Stimulated activated naive CD8-positive, alpha-beta T cell treated with anti-CD3 and anti-CD28 coated beads, Interleukin-15, Interleukin-2, amounts not matched to agents 100 ng/mL and 50 ng/mL, for 24 hours (primary cell): ENCODE data around the gene FAM83C.
"Not testable (repeated sequence)": the region's sequence is repeated elsewhere in the genome, so short reads cannot be mapped to it uniquely, and the experiment has no call there.

Experiments
- H3K27ac Mint-ChIP-seq: one replicate; pipeline ENCODE4 v1.8.0; 2021; ENCODE audit warnings: mild to moderate bottlenecking, mixed read lengths
- H3K27me3 Mint-ChIP-seq: one replicate; pipeline ENCODE4 v1.8.0; 2021; ENCODE audit warnings: mixed read lengths
- H3K36me3 Mint-ChIP-seq: one replicate; pipeline ENCODE4 v1.8.0; 2021; ENCODE audit warnings: low read depth, mixed read lengths
- H3K4me1 Mint-ChIP-seq: one replicate; pipeline ENCODE4 v1.8.0; 2021; ENCODE audit warnings: low read depth, mixed read lengths
- H3K4me3 Mint-ChIP-seq: one replicate; pipeline ENCODE4 v1.8.0; 2021; ENCODE audit warnings: mild to moderate bottlenecking, mixed read lengths
- H3K9me3 Mint-ChIP-seq: one replicate; pipeline ENCODE4 v1.8.0; 2021; ENCODE audit warnings: mixed read lengths

FAM83C gene

DNA sequence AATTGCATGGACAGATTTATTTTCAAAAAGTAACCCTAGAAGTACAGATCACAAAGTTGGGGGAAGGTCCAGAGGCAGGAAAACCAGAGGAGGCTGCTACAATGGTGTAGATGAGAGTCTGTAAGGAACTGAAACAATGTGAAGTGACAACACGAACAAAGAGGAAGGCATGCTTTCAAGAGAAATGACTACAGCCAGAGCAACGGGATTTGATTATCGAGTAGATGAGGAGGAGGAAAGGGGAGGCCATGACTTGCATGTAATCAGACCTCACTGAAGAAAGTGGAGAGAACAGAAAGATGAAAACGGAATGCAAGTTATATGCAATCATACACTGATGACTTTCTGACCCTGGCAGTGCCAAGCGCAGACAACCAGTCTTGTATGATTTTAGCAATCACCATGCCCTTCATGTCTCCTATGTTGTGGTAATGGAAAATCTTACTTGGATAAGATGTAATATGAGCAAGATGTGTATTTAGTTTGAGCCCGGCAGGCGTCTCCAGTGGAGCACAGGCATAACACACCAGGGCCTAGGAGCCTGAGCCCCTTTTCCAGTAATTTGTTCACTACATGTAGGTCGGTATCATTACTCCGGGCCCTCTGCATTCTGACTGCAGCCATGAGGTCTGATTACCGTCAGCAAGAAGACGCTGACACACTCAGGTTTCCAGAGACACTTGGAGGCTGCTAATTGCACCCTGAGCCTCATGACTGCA lies 34.0 kb upstream of the FAM83C start:
- peaks cover 62% of the 10 kb centered on the region for H3K4me1 Mint-ChIP-seq
- no peaks in the 10 kb centered on the region for H3K9me3 Mint-ChIP-seq
- H3K36me3 Mint-ChIP-seq: peaks cover 11% of the 10 kb centered on the region
- H3K4me3 Mint-ChIP-seq: no peak overlapping the region
- peak overlapping the region; percentile 45 for H3K27ac Mint-ChIP-seq
- no peaks in the 10 kb centered on the region for H3K27me3 Mint-ChIP-seq

DNA sequence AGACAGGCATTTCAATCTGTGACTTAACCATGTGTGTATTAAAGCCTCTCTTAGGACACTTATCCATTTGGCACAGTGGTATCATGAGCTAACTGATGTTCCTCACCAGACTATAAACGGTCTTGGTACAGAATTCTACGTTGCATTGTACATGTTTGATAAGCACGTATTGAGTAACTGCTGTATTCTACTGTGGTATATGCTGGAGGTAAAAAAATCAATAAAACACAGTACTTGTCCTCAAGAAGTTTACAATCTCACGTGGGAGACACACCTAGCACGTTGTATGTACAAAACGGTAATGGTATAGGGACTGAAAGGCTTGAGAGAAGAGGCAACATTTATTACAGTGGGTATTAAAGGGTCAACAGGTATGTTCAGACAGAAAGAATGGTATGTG lies 33.2 kb upstream of the FAM83C start:
- no peaks in the 10 kb centered on the region for H3K27me3 Mint-ChIP-seq
- H3K4me1 Mint-ChIP-seq: peaks cover 58% of the 10 kb centered on the region
- H3K4me3 Mint-ChIP-seq: no peak overlapping the region
- H3K36me3 Mint-ChIP-seq: peaks cover 18% of the 10 kb centered on the region
- H3K27ac Mint-ChIP-seq: no peak overlapping the region
- H3K9me3 Mint-ChIP-seq: no peaks in the 10 kb centered on the region

DNA sequence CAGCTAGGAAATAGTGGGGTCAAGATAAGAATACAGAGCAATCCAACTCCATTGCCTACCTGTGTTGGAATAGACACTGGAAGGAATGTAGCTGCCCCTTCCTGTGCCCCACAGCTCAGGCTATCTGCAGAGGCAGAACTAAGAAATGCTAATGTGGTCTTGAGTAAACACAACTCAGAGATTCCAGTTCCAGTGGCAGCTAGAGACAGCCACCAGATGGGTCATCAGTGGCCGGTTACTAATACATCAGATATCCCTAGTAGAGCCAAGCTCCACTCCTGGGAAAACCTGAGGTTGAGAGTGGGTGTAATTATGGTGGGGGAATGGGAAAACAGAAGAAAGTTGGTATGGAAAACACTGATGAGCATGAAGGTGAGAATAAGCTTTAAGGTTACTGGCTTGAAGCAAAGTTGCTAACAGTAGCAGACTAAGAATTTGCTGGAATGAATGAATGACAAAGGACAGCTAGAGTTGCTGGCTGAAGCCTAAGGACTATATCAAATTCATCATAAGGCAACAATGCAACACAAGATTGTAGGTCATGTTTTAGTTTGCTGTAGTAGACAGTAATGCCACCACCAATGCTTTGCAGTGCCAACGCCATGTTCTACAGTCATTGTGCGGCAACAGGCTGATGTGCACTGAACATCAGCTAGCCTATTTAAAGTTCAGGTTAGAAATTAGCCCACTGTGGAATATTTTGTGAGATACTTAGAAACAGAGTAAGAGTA lies 28.3 kb upstream of the FAM83C start:
- Mint-ChIP-seq H3K27ac (no peak overlapping the region), H3K27me3 (no peaks in the 10 kb centered on the region), H3K4me3 (no peak overlapping the region)

DNA sequence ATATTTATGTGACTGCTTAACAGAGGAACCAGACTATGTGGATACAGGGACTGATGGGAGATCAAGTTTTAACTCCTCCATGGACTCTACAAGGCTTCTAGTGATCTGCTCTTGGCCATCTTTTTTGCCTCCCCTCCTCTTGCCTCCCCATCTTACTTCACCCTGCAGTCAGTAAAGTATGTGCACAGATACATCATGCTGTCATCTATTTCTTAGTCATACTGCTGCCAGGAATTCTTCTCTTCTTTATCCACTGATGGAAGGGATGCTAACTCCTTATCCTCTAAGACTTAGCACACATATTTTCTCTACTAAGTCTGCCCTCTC lies 27.6 kb upstream of the FAM83C start:
- Mint-ChIP-seq H3K27me3 (no peaks in the 10 kb centered on the region), H3K4me1 (peaks cover 36% of the 10 kb centered on the region), H3K36me3 (peaks cover 10% of the 10 kb centered on the region), H3K4me3 (no peak overlapping the region), H3K27ac (no peak overlapping the region), H3K9me3 (no peaks in the 10 kb centered on the region)

More for the DNA sequence above, 28.3 kb upstream of the FAM83C start:
- H3K9me3 Mint-ChIP-seq: no peaks in the 10 kb centered on the region
- peaks cover 31% of the 10 kb centered on the region for H3K4me1 Mint-ChIP-seq
- H3K36me3 Mint-ChIP-seq: peaks cover 15% of the 10 kb centered on the region

DNA sequence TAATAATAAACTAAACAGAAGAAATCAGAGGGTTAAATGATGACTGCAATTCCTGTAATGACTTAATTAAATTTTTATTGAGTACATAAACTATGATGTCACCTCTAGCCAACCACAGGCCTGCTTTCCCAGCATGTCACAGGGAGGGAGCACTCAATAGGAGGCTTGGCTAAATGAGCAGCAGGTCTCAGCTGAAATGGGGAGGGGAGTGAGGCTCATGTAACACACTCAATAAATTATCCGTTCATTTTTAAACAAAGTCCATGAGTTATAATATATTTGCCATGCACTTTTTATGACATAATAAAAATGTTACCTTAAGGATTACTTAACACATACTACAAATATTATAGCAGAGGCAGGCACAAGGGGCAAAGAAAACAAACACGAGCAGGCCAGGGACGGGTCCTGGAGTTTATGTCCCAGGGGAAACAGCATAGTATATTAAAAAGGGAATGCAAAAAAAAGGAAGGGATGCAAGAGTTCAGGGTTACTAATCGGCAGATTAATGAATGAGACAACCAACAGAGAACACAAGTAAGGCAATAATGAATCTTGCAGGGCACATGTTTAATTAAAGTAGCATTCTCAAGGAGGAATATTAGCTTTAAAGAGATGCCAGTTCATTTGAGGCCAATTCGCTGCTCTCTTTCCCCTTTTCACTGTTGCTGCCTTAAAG lies 27.1 kb upstream of the FAM83C start:
- H3K4me1 Mint-ChIP-seq: peaks cover 41% of the 10 kb centered on the region
- peaks cover 9% of the 10 kb centered on the region for H3K36me3 Mint-ChIP-seq
- H3K9me3 Mint-ChIP-seq: no peaks in the 10 kb centered on the region
- no peaks in the 10 kb centered on the region for H3K27me3 Mint-ChIP-seq
- H3K4me3 Mint-ChIP-seq: no peak overlapping the region
- no peak overlapping the region for H3K27ac Mint-ChIP-seq

DNA sequence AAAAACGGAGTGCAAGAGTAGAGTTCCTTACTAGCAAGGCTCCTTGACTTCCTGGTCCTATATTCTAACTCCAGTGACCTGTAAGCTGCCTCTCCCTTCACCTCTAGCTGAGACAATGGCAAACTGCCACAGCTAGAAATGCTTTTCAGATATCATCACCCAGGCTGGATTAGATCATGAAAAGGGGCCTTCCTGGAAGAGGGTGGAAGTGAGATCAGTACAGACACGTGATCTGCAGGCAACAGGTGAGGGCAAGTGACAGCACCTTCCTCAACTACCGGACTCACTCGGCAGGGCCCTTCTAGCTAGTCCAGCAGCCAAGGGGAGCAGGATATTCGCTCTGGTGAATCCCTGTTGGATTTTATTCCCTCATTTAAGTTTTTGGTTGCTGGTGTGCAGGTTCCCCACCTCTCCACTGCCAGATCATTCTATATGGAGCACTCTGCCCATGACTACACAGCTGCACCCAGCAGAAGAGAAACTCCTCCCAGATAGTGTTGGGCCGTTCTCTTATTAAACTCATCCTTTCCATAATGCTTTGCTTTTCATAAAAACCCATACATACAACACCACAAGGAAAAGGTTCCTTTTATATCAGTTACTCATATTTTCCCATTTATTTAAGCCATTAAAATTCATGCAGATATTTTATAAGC lies 26.4 kb upstream of the FAM83C start:
- Mint-ChIP-seq H3K9me3 (no peaks in the 10 kb centered on the region), H3K27ac (peak overlapping the region; percentile 3), H3K4me1 (peaks cover 42% of the 10 kb centered on the region), H3K27me3 (no peaks in the 10 kb centered on the region), H3K4me3 (no peak overlapping the region), H3K36me3 (peaks cover 12% of the 10 kb centered on the region)

DNA sequence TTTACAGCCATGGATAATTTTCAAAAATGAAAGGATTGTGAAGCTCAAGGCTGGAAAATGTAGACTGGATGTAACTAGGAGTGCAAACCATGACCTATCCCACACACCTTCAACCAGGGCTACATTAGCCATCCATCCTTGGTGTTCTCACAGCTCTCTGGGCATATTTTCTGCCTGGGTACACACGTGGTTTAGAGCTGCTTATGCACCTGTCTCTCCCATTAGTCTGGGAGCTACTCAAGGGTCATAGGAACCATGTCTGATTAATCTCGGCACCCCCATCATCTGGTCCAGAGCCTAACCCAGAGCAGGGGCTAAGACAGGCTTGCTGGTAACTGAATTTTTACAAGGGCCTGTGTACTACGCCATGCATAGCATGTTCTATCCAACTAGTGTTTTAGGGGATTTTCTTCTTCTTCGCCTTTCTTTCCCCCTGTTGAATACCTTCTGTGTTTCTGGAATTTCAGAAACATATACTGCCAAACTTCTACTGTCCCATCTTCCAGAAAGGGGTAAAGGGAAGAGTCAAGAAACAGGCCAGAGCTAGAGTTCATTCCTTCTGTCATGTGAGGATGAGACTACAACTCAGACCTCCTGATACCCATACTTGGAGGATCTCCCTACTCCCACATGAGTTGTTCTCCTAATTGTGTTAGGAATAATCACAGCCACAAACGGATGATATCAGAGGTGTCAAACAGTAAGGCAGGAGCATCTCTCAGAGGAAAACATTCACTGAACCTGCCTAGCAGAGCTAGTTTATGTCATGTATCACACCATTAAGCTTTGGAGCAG lies 25.4 kb upstream of the FAM83C start:
- H3K36me3 Mint-ChIP-seq: peaks cover 19% of the 10 kb centered on the region
- no peak overlapping the region for H3K4me3 Mint-ChIP-seq
- no peak overlapping the region for H3K27ac Mint-ChIP-seq

DNA sequence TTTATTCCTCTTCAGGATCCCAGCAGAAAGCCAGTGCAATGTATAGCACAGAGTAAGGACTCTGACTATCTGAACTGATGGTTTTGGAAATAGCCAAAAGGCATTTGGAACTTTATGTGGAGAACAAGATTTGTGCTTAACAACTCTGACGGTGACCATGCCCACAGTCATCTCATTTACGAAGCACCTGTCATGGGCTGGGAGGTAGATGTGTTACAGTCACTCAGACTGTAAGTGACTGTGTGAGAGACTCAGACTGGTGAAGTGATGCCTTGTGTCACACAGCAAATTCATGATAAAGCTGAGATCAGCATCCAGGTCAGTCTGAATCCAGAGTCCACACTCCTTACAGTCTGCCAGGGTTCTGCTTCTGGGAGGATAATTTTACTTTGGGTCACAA lies 23.9 kb upstream of the FAM83C start:
- peaks cover 50% of the 10 kb centered on the region for H3K4me1 Mint-ChIP-seq
- peaks cover 24% of the 10 kb centered on the region for H3K36me3 Mint-ChIP-seq
- no peak overlapping the region for H3K4me3 Mint-ChIP-seq
- H3K27me3 Mint-ChIP-seq: no peaks in the 10 kb centered on the region
- H3K9me3 Mint-ChIP-seq: no peaks in the 10 kb centered on the region
- H3K27ac Mint-ChIP-seq: no peak overlapping the region

More for the DNA sequence above, 25.4 kb upstream of the FAM83C start:
- no peaks in the 10 kb centered on the region for H3K27me3 Mint-ChIP-seq
- peaks cover 36% of the 10 kb centered on the region for H3K4me1 Mint-ChIP-seq
- no peaks in the 10 kb centered on the region for H3K9me3 Mint-ChIP-seq

DNA sequence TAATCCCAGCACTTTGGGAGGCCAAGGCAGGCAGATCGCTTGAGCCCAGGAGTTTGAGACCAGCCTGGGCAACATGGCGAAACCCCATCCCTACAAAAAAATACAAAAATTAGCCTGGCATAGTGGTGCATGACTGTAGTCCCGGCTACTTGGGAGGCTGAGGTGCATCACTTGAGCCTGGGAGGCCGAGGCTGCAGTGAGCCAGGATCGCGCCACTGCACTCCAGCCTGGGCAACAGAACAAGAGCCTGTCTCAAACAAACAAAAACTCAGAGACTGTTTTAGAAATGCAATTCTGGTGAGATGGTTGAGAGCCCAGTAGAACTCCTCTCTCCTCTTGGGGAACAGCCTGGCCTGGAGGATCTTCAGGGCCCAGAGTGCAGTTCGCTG lies 23.4 kb upstream of the FAM83C start:
- peak overlapping the region; percentile 76 for H3K27ac Mint-ChIP-seq
- not testable (repeated sequence) for H3K9me3 Mint-ChIP-seq, H3K4me3 Mint-ChIP-seq, H3K27me3 Mint-ChIP-seq
- peaks cover 50% of the 10 kb centered on the region for H3K4me1 Mint-ChIP-seq
- H3K36me3 Mint-ChIP-seq: peaks cover 22% of the 10 kb centered on the region

DNA sequence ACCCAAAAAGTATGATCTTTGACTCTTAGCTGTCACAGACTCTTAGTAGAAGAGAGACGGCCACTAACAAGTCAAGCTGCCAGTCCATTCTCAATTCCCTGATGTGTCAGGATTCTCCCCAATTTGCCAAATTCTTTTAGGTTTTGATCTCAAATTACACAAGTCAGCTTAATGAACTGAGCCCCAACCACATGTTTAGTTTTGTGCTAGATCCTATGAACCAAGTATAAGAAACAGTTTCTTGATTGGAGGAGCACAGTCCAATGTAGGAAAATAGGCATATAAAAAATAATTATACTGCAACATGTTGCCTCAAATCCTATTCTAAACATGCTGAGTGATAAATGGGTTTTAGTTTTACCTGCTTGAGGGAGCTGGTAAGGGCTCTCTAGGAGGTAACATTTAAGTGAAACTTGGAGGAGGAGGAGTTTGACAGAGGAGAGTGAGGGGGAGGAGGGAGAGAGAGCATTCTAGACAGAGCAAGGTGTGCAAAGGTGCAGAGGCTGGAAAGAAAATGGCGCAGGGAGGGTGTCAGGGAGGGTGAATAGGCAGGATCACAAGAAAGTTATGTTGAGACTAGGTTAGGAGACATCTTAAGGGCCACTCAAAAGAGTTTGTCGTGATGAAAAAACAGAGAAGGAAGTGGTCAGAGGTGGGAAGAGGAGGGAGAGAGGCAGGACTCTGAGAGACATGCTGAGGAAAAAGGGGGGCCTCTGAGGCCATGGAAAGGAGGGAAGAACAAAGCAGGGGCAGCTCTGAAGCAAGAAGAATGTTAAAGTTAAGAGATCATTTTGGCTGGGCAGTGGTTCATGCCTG lies 22.8 kb upstream of the FAM83C start:
- H3K4me3 Mint-ChIP-seq: no peak overlapping the region
- H3K4me1 Mint-ChIP-seq: peaks cover 52% of the 10 kb centered on the region
- H3K27me3 Mint-ChIP-seq: no peaks in the 10 kb centered on the region
- H3K27ac Mint-ChIP-seq: peak overlapping the region; percentile 76
- H3K9me3 Mint-ChIP-seq: no peaks in the 10 kb centered on the region
- peaks cover 22% of the 10 kb centered on the region for H3K36me3 Mint-ChIP-seq

DNA sequence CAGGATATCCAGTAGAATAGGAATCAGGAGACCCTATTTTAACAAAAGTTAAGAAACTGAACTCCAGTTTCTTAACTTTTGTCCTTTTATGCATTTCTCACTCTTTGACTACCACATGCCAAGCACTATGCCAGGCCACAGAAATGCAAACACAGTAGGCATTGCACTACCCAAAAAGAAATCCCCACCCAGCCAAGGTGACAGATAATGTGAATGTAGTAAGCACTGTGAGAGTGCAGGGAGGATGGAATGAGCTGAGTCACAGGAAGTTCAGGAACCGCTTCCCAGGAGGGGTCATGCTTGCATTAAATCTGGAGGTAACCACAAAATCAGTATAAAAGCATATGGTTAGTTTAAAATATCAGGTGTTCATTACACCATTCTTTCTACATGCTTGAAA lies 20.1 kb upstream of the FAM83C start:
- no peaks in the 10 kb centered on the region for H3K9me3 Mint-ChIP-seq
- H3K36me3 Mint-ChIP-seq: peaks cover 28% of the 10 kb centered on the region
- no peaks in the 10 kb centered on the region for H3K27me3 Mint-ChIP-seq
- peaks cover 58% of the 10 kb centered on the region for H3K4me1 Mint-ChIP-seq
- H3K27ac Mint-ChIP-seq: peak overlapping the region; percentile 82
- H3K4me3 Mint-ChIP-seq: peak overlapping the region; percentile 37

DNA sequence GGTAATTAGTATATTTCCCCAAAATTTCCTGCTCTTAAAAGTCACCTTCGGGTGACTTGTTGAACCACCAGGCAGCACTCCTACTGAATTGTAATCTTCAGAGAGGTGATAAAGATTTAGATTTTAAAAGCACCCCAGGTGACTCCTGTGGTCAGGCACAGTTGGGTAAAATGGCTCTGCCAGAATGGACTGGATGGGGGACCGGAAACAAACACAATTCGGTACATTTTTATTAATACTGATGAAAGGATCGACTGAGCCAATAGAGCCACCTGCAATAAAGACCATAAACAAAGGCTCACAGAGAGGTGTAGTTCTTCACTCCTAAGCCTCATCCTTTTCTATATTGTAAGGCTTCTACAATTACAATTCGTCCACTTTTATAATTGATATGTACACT lies 19.6 kb upstream of the FAM83C start:
- Mint-ChIP-seq H3K4me3 (peak overlapping the region; percentile 37), H3K27ac (peak overlapping the region; percentile 82), H3K36me3 (peaks cover 28% of the 10 kb centered on the region), H3K27me3 (no peaks in the 10 kb centered on the region), H3K9me3 (no peaks in the 10 kb centered on the region), H3K4me1 (peaks cover 63% of the 10 kb centered on the region)

DNA sequence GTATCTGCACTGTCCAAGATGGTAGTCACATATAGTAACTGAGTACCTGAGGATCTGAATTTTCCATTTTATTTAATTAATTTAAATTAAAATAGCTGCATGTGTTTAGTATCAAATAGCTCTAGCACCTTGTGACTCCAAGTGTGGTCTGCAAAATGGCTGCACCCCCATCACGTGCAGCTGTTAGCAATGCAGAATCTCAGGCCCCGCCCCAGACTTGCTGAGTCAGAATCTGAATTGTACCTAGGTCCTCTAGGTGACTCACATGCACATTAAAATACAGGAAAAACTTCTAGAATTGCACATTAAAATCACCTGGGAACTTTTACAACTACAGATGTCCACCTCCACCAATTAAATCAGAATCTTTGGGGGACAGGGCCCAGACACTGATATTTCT lies 19.2 kb upstream of the FAM83C start:
- Mint-ChIP-seq H3K4me1 (peaks cover 67% of the 10 kb centered on the region), H3K36me3 (peaks cover 32% of the 10 kb centered on the region), H3K4me3 (peak overlapping the region; percentile 37), H3K27me3 (no peaks in the 10 kb centered on the region), H3K9me3 (no peaks in the 10 kb centered on the region), H3K27ac (peak overlapping the region; percentile 82)
